Endodermal cell (in vitro differentiated cells): ENCODE results near the gene LIMK2. TPM values are rescaled to one million over a fixed set of nuclear protein-coding genes. Genes with fewer than 3 reads are reported as not detected.
"Not testable (repeated sequence)": the region's sequence is repeated elsewhere in the genome, so short reads cannot be mapped to it uniquely, and the experiment has no call there.

ENCODE experiments used
- DNase-seq: peaks from one replicate; pipeline ENCODE4 v3.0.0-alpha.2; 2017
- H3K27ac ChIP-seq: 2 replicates; pipeline ENCODE4 v1.5.1; 2013; ENCODE audit warnings: mild to moderate bottlenecking, low read depth, low read length, moderate library complexity
- H3K27me3 ChIP-seq: 2 replicates; pipeline ENCODE4 v1.6.1; 2013; ENCODE audit warnings: mild to moderate bottlenecking, low read length, moderate library complexity; ENCODE audit not compliant: insufficient read depth, control insufficient read depth, poor library complexity, severe bottlenecking
- H3K36me3 ChIP-seq: 2 replicates; pipeline ENCODE4 v1.7.0; 2013; ENCODE audit warnings: mild to moderate bottlenecking, low read length, moderate library complexity; ENCODE audit not compliant: control insufficient read depth, insufficient read depth
- H3K4me1 ChIP-seq: one replicate; pipeline ENCODE4 v1.7.0; 2013; ENCODE audit warnings: low read length; ENCODE audit not compliant: control insufficient read depth, insufficient read depth
- H3K4me3 ChIP-seq: 2 replicates; pipeline ENCODE4 v1.5.1; 2013; ENCODE audit warnings: mild to moderate bottlenecking, low read length, moderate library complexity
- H3K9ac ChIP-seq: 2 replicates; pipeline ENCODE4 v1.6.1; 2013; ENCODE audit warnings: mild to moderate bottlenecking, low read length, moderate library complexity; ENCODE audit not compliant: poor library complexity, severe bottlenecking; ENCODE audit errors: extremely low read depth
- H3K9me3 ChIP-seq: 2 replicates; pipeline ENCODE4 v1.6.1; 2013; ENCODE audit warnings: mild to moderate bottlenecking, low read length, moderate library complexity; ENCODE audit not compliant: control insufficient read depth
- H3K27ac Mint-ChIP-seq: 2 replicates; pipeline ENCODE4 v1.8.0; 2020; ENCODE audit warnings: mixed read lengths
- H3K27me3 Mint-ChIP-seq: 2 replicates; pipeline ENCODE4 v1.8.0; 2021; ENCODE audit warnings: mild to moderate bottlenecking, mixed read lengths; ENCODE audit not compliant: insufficient read depth
- H3K36me3 Mint-ChIP-seq: 2 replicates; pipeline ENCODE4 v1.8.0; 2020; ENCODE audit warnings: low read depth, mixed read lengths
- H3K4me1 Mint-ChIP-seq: 2 replicates; pipeline ENCODE4 v1.8.0; 2020; ENCODE audit warnings: mixed read lengths
- H3K4me3 Mint-ChIP-seq: 2 replicates; pipeline ENCODE4 v1.8.0; 2020; ENCODE audit warnings: mild to moderate bottlenecking, moderate library complexity, mixed read lengths
- H3K9me3 Mint-ChIP-seq: 2 replicates; pipeline ENCODE4 v1.8.0; 2020; ENCODE audit warnings: mild to moderate bottlenecking, mixed read lengths
- CTCF ChIP-seq: fragments of 200-600 bp; sonication (generic); conservative IDR thresholded peaks from 2 replicates; pipeline ENCODE4 v1.5.0; 2021; ENCODE audit warnings: antibody characterized with exemption, mild to moderate bottlenecking
- WGBS, 2 experiments: methylation state at CpG; one replicate each; pipeline versions ENCODE4 v1.1.5 to v1.1.7; 2013; ENCODE audit warnings: missing lambda C conversion rate in 2 of 2, mixed read lengths in 1 of 2; ENCODE audit not compliant: insufficient coverage in 1 of 2, insufficient read length in 1 of 2; 5-methylcytosine and 5-hydroxymethylcytosine counted together
- total RNA-seq, 2 donors: library from RNA; stranded (reverse); fragmentation: NEBNext Ultra II Directional in 1 of 2; extraction: Animal tissue kit (Norgen Biotek cat#: 25700) in 1 of 2; gene quantifications; 2 replicates in 1 of 2; 3 replicates in 1 of 2; pipeline ENCODE4 v1.2.1, GENCODE V29; 2021

LIMK2 gene
- total RNA-seq, 2 donors from 2014 or later: 41.4 to 42.2 TPM

DNA sequence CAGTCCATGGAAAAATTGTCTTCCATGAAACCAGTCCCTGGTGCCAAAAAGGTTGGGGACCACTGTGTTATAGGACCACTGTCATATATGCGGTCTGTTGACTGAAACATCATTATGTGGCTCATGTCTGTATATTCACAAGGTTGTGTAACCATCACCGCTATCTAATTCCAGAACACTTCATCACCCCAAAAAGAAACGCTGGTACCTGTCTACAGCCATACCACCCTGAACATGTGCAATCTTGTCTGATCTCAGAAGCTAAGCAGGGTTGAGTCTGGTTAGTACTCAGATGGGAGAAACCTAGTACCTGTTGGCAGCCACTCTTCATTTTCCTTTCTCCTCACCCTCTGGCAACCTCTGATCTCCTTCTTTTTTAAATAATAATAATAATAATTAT lies 93.1 kb downstream of the LIMK2 start:
- no peak overlapping the region for H3K4me3 Mint-ChIP-seq
- Histone ChIP-seq H3K9ac (no peak overlapping the region), H3K4me3 (no peak overlapping the region), H3K27me3 (no peaks in the 10 kb centered on the region), H3K36me3 (no peaks in the 10 kb centered on the region), H3K27ac (no peak overlapping the region), H3K9me3 (no peaks in the 10 kb centered on the region), H3K4me1 (no peaks in the 10 kb centered on the region)
- 80 to 87% methylated on average over 1 to 3 of the region's 3 CpGs for WGBS, 2 experiments
- peaks cover 1% of the 10 kb centered on the region for H3K27me3 Mint-ChIP-seq
- no peaks in the 10 kb centered on the region for H3K9me3 Mint-ChIP-seq
- TF ChIP-seq CTCF: no peak
- H3K27ac Mint-ChIP-seq: no peak overlapping the region
- H3K36me3 Mint-ChIP-seq: no peaks in the 10 kb centered on the region
- DNase-seq: no peak
- no peaks in the 10 kb centered on the region for H3K4me1 Mint-ChIP-seq

GRCh38 chr22:31308181-31308580 lies 96.1 kb downstream of the LIMK2 start:
- Histone ChIP-seq H3K36me3 (no peaks in the 10 kb centered on the region), H3K9ac (no peak overlapping the region), H3K4me1 (no peaks in the 10 kb centered on the region), H3K27me3 (no peaks in the 10 kb centered on the region), H3K9me3 (no peaks in the 10 kb centered on the region), H3K27ac (no peak overlapping the region), H3K4me3 (no peak overlapping the region)
- Mint-ChIP-seq H3K4me1 (no peaks in the 10 kb centered on the region), H3K27ac (no peak overlapping the region), H3K4me3 (no peak overlapping the region), H3K27me3 (peaks cover 1% of the 10 kb centered on the region), H3K36me3 (no peaks in the 10 kb centered on the region), H3K9me3 (no peaks in the 10 kb centered on the region)
- TF ChIP-seq CTCF: no peak
- no peak for DNase-seq

GRCh38 chr22:31313366-31314147 lies 101.5 kb downstream of the LIMK2 start:
- Histone ChIP-seq H3K9me3 (peaks cover 21% of the 10 kb centered on the region), H3K27ac (no peak overlapping the region), H3K9ac (no peak overlapping the region), H3K4me3 (no peak overlapping the region), H3K27me3 (no peaks in the 10 kb centered on the region), H3K4me1 (no peaks in the 10 kb centered on the region), H3K36me3 (no peaks in the 10 kb centered on the region)
- H3K27me3 Mint-ChIP-seq: no peaks in the 10 kb centered on the region
- 57 to 63% methylated on average over 4 to 6 of the region's 6 CpGs for WGBS, 2 experiments
- H3K9me3 Mint-ChIP-seq: peaks cover 22% of the 10 kb centered on the region
- peak overlapping the region; percentile 41 for H3K27ac Mint-ChIP-seq
- no peak overlapping the region for H3K4me3 Mint-ChIP-seq
- H3K4me1 Mint-ChIP-seq: peaks cover 3% of the 10 kb centered on the region
- DNase-seq: peak; percentile 92
- peak; percentile 95 for TF ChIP-seq CTCF
- no peaks in the 10 kb centered on the region for H3K36me3 Mint-ChIP-seq

DNA sequence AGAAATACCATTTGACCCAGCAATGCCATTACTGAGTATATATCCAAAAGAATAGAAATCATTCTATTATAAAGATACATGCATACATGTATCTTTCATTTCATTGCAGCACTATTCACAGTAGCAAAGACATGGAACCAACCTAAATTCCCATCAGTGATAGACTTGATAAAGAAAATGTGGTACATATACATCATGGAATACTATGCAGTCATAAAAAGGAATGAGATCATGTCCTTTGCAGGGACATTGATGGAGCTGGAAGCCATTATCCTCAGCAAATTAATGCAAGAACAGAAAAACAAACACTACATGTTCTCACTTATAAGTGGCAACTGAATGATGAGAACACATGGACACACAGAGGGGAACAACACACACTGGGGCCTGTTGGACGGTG lies 102.1 kb downstream of the LIMK2 start:
- not testable (repeated sequence) for H3K27ac Mint-ChIP-seq, DNase-seq
- WGBS, 2 experiments: 89 to 100% methylated on average over 1 of the region's 1 CpG

More for the DNA sequence above, 102.1 kb downstream of the LIMK2 start:
- H3K9me3 ChIP-seq: peaks cover 21% of the 10 kb centered on the region
- H3K9me3 Mint-ChIP-seq: peaks cover 22% of the 10 kb centered on the region
- H3K4me1 Mint-ChIP-seq, H3K27me3 Mint-ChIP-seq, H3K4me1 ChIP-seq, H3K36me3 ChIP-seq, H3K27me3 ChIP-seq, H3K4me3 Mint-ChIP-seq, H3K9ac ChIP-seq, H3K36me3 Mint-ChIP-seq, H3K4me3 ChIP-seq, H3K27ac ChIP-seq: not testable (repeated sequence)
